LNCAP (cell line): ENCODE measurements around the gene CDH3.

Experiments
- CTCF ChIP-seq: fragments of 450-650 bp; IDR thresholded peaks from 2 replicates; pipeline ENCODE4 v1.5.1; 2017; ENCODE audit warnings: mild to moderate bottlenecking

CDH3 gene

DNA sequence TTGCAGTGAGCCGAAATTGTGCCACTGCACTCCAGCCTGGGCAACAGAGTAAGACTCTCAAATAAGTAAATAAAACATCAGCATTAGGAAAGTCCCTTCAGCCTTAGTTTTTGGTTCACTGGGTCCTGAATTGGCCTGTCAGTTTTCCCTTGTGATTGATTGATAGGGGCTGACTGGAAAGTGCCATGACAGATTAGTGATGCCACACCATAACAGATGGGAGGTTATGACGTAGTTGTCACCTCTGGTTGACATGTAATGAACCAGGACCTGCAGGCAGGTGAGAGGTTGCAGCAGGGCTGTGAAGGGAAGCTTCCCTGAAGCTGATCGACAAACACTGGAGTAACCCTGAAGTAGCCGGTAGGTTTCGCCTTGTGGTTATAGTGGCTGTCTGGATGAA is 41.8 kb downstream of the CDH3 start:
- no peak for TF ChIP-seq CTCF

DNA sequence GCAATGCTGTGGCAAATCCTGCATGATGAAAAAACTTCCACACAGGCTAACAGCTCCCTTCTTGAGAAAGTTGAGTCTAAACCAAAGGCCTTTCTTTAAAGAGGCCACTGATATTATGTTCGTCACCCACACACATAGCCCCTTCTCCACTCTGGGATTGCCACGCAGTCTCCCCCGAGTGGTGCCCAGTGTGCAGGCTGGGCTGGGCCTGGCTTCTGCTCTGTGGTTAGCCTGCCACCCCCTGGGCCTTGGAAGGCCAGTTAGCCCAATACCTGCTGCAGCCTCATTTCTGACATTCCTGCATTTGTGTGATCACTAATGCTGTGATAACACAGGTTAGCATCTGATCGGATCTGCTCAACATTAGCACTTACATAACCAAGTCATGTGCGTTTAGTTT is 44.8 kb downstream of the CDH3 start:
- no peak for TF ChIP-seq CTCF

GRCh38 chr16:68695575-68695974 is 50.5 kb downstream of the CDH3 start:
- no peak for TF ChIP-seq CTCF

- TF ChIP-seq CTCF: peak; percentile 40; the same call in 1 of the 2 replicates
Observed at GRCh38 chr16:68696514-68696913, 51.4 kb downstream of the CDH3 start.

DNA sequence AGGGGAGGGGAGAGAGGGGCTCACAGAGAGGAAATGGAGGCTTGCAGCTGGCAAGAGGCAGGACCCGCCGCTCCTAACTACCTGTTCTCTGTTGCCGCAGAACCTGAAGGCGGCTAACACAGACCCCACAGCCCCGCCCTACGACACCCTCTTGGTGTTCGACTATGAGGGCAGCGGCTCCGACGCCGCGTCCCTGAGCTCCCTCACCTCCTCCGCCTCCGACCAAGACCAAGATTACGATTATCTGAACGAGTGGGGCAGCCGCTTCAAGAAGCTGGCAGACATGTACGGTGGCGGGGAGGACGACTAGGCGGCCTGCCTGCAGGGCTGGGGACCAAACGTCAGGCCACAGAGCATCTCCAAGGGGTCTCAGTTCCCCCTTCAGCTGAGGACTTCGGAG is 53.0 kb downstream of the CDH3 start:
- no peak for TF ChIP-seq CTCF

- no peak for TF ChIP-seq CTCF
Observed at GRCh38 chr16:68700120-68700519, 55.0 kb downstream of the CDH3 start.

- TF ChIP-seq CTCF: no peak
Observed at GRCh38 chr16:68700831-68701230, 55.7 kb downstream of the CDH3 start.

GRCh38 chr16:68704232-68704867 is 59.2 kb downstream of the CDH3 start:
- peak; percentile 95 for TF ChIP-seq CTCF
